ENCODE measurements around the gene CD6.

CD6 gene

GRCh38 chr11:61010466-61011228 lies 39.2 kb downstream of the CD6 start:
- H4K20me1 ChIP-seq (ENCODE audit: insufficient read depth, low read length), result no peaks in the 10 kb centered on the region
- H3K4me2 ChIP-seq (ENCODE audit: insufficient read depth, low read length), result no peak overlapping the region
- H3K36me3 ChIP-seq (ENCODE audit: insufficient read depth, low read length), result no peaks in the 10 kb centered on the region
- no peak overlapping the region for H3K4me3 ChIP-seq (ENCODE audit: low read depth in 1 of 2, low read length in 2 of 2)
- H3K9me3 ChIP-seq (ENCODE audit: insufficient read depth, low read length, severe bottlenecking), result no peaks in the 10 kb centered on the region
- H2AFZ ChIP-seq (ENCODE audit: low read depth, low read length), result no peak overlapping the region
- H3K4me1 ChIP-seq (ENCODE audit: insufficient read depth, low read length), result no peaks in the 10 kb centered on the region
- peaks cover 8% of the 10 kb centered on the region for H3K27me3 ChIP-seq (ENCODE audit: insufficient read depth, low read length, poor library complexity)
- DNase-seq (no peak), ATAC-seq (ENCODE audit: insufficient read depth, low read depth) (no peak)
- TF ChIP-seq EZH2 (IDR thresholded peaks at IDR 0.05; ENCODE audit: borderline replicate concordance, low read depth, low read length, severe bottlenecking), result no peak
- TF ChIP-seq CTCF (IDR thresholded peaks at IDR 0.05; ENCODE audit: borderline replicate concordance, extremely low read depth, low read length, poor library complexity, severe bottlenecking), result no peak
- H3K79me2 ChIP-seq (ENCODE audit: insufficient read depth, low read length), result no peaks in the 10 kb centered on the region
- H3K9ac ChIP-seq (ENCODE audit: low read depth, low read length), result no peak overlapping the region
- no peak overlapping the region for H3K27ac ChIP-seq (ENCODE audit: low read length)

- H3K27me3 ChIP-seq (ENCODE audit: insufficient read depth, low read length, poor library complexity), result peaks cover 8% of the 10 kb centered on the region
- no peak for TF ChIP-seq CTCF (IDR thresholded peaks at IDR 0.05; ENCODE audit: borderline replicate concordance, extremely low read depth, low read length, poor library complexity, severe bottlenecking)
- H3K36me3 ChIP-seq (ENCODE audit: insufficient read depth, low read length), result no peaks in the 10 kb centered on the region
- H3K4me1 ChIP-seq (ENCODE audit: insufficient read depth, low read length), result no peaks in the 10 kb centered on the region
- no peak for ATAC-seq (ENCODE audit: insufficient read depth, low read depth)
- no peak overlapping the region for H3K27ac ChIP-seq (ENCODE audit: low read length)
- H3K79me2 ChIP-seq (ENCODE audit: insufficient read depth, low read length), result no peaks in the 10 kb centered on the region
- H4K20me1 ChIP-seq (ENCODE audit: insufficient read depth, low read length), result no peaks in the 10 kb centered on the region
- H3K4me2 ChIP-seq (ENCODE audit: insufficient read depth, low read length), result no peak overlapping the region
- no peak overlapping the region for H2AFZ ChIP-seq (ENCODE audit: low read depth, low read length)
- no peak for DNase-seq
- H3K9me3 ChIP-seq (ENCODE audit: insufficient read depth, low read length, severe bottlenecking), result no peaks in the 10 kb centered on the region
- H3K9ac ChIP-seq (ENCODE audit: low read depth, low read length), result no peak overlapping the region
- H3K4me3 ChIP-seq (ENCODE audit: low read depth in 1 of 2, low read length in 2 of 2), result no peak overlapping the region
These were observed 39.9 kb downstream of the CD6 start for GRCh38 chr11:61011229-61011870.

- Histone ChIP-seq H3K27ac (ENCODE audit: low read length) (no peak overlapping the region), H3K36me3 (ENCODE audit: insufficient read depth, low read length) (no peaks in the 10 kb centered on the region), H3K4me1 (ENCODE audit: insufficient read depth, low read length) (no peaks in the 10 kb centered on the region), H3K4me2 (ENCODE audit: insufficient read depth, low read length) (no peak overlapping the region), H3K9me3 (ENCODE audit: insufficient read depth, low read length, severe bottlenecking) (no peaks in the 10 kb centered on the region), H4K20me1 (ENCODE audit: insufficient read depth, low read length) (no peaks in the 10 kb centered on the region), H3K4me3 (ENCODE audit: low read depth in 1 of 2, low read length in 2 of 2) (no peak overlapping the region), H2AFZ (ENCODE audit: low read depth, low read length) (no peak overlapping the region), H3K9ac (ENCODE audit: low read depth, low read length) (no peak overlapping the region), H3K27me3 (ENCODE audit: insufficient read depth, low read length, poor library complexity) (peaks cover 8% of the 10 kb centered on the region), H3K79me2 (ENCODE audit: insufficient read depth, low read length) (no peaks in the 10 kb centered on the region)
- ATAC-seq (ENCODE audit: insufficient read depth, low read depth) (no peak), DNase-seq (no peak)
- TF ChIP-seq EZH2 (IDR thresholded peaks at IDR 0.05; ENCODE audit: borderline replicate concordance, low read depth, low read length, severe bottlenecking) (no peak), CTCF (IDR thresholded peaks at IDR 0.05; ENCODE audit: borderline replicate concordance, extremely low read depth, low read length, poor library complexity, severe bottlenecking) (no peak)
These were observed 40.7 kb downstream of the CD6 start for GRCh38 chr11:61011950-61012736.

Measured in DND-41 (cell line).